Keratinocyte (primary cell): ENCODE measurements around the gene CNOT8. TPM values are rescaled to one million over a fixed set of nuclear protein-coding genes. Genes with fewer than 3 reads are reported as not detected.

Source experiments
- DNase-seq: peaks from one replicate; pipeline ENCODE4 v3.0.0-alpha.2; 2011; ENCODE audit warnings: low read depth, missing footprints, low spot score
- FAIRE-seq: peaks from 2 replicates; lab custom pipeline; 2011; peaks lifted over from hg19 to GRCh38; lab: Jason Lieb, UNC
- H2AFZ ChIP-seq: 2 replicates; pipeline ENCODE4 v1.6.0; 2012; ENCODE audit warnings: low read length, control low read depth, inconsistent platforms; ENCODE audit not compliant: control insufficient read depth
- H3K27ac ChIP-seq: 2 replicates; pipeline ENCODE4 v1.5.1; 2011; ENCODE audit warnings: low read length; ENCODE audit not compliant: control insufficient read depth, insufficient read depth
- H3K27me3 ChIP-seq: 3 replicates; pipeline ENCODE4 v1.6.0; 2011; ENCODE audit warnings: low read length; ENCODE audit not compliant: control insufficient read depth, insufficient read depth; ENCODE audit errors: extremely low read depth
- H3K36me3 ChIP-seq, 2 experiments: 2 replicates in 1 of 2; 3 replicates in 1 of 2; pipeline ENCODE4 v1.5.1; 2011; ENCODE audit warnings: low read length in 2 of 2, mild to moderate bottlenecking in 1 of 2; ENCODE audit not compliant: control insufficient read depth in 2 of 2, insufficient read depth in 2 of 2; ENCODE audit errors: extremely low read depth in 1 of 2
- H3K4me1 ChIP-seq: 3 replicates; pipeline ENCODE4 v1.5.1; 2011; ENCODE audit warnings: low read length; ENCODE audit not compliant: control insufficient read depth, insufficient read depth; ENCODE audit errors: extremely low read depth
- H3K4me2 ChIP-seq: 3 replicates; pipeline ENCODE4 v1.6.0; 2011; ENCODE audit warnings: low read depth, low read length; ENCODE audit not compliant: control insufficient read depth, insufficient read depth; ENCODE audit errors: extremely low read depth
- H3K4me3 ChIP-seq, 3 experiments: fragments of 200-600 bp in 1 of 3; sonication (generic) in 1 of 3; 2 replicates in 2 of 3; 3 replicates in 1 of 3; pipeline ENCODE4 v1.5.1; 2011 to 2016; ENCODE audit warnings: low read length in 3 of 3, mild to moderate bottlenecking in 3 of 3, control low read depth in 2 of 3, inconsistent platforms in 1 of 3, low read depth in 1 of 3, mixed read lengths in 1 of 3, mixed run types in 1 of 3, moderate library complexity in 1 of 3; ENCODE audit not compliant: control insufficient read depth in 2 of 3, insufficient read depth in 2 of 3; ENCODE audit errors: extremely low read depth in 1 of 3
- H3K79me2 ChIP-seq: 2 replicates; pipeline ENCODE4 v1.6.0; 2012; ENCODE audit warnings: low read length; ENCODE audit not compliant: control insufficient read depth, insufficient read depth
- H3K9ac ChIP-seq: 3 replicates; pipeline ENCODE4 v1.6.0; 2011; ENCODE audit warnings: low read length; ENCODE audit not compliant: control insufficient read depth, insufficient read depth; ENCODE audit errors: extremely low read depth
- H3K9me1 ChIP-seq: 3 replicates; pipeline ENCODE4 v1.6.0; 2011; ENCODE audit warnings: low read length; ENCODE audit not compliant: control insufficient read depth, insufficient read depth; ENCODE audit errors: extremely low read depth
- H3K9me3 ChIP-seq: 2 replicates; pipeline ENCODE4 v1.5.1; 2012; ENCODE audit warnings: low read depth, low read length; ENCODE audit not compliant: control insufficient read depth
- H4K20me1 ChIP-seq: 3 replicates; pipeline ENCODE4 v1.6.0; 2011; ENCODE audit warnings: low read length; ENCODE audit not compliant: control insufficient read depth, insufficient read depth; ENCODE audit errors: extremely low read depth
- CTCF ChIP-seq, 3 experiments: IDR thresholded peaks in 1 of 3; conservative IDR thresholded peaks in 1 of 3; optimal IDR thresholded peaks in 1 of 3; 2 replicates in 2 of 3; 3 replicates in 1 of 3; pipeline versions ENCODE3 to v1.5.1; 2011; ENCODE audit warnings: low read length in 3 of 3, mild to moderate bottlenecking in 3 of 3, moderate library complexity in 2 of 3, control low read depth in 1 of 3, inconsistent platforms in 1 of 3; ENCODE audit not compliant: insufficient read depth in 2 of 3; ENCODE audit errors: extremely low read depth in 1 of 3
- EZH2 ChIP-seq: IDR thresholded peaks from one replicate; pipeline ENCODE4 v1.6.1; 2012; ENCODE audit warnings: inconsistent platforms, mild to moderate bottlenecking, low read length, moderate library complexity
- dilution Hi-C: fragments of 300-500 bp; cut with MboI; formaldehyde crosslinking; loops from one replicate; pipeline ENCODE4 v1.7.0; 2020; ENCODE audit warnings: low sequenced_read_pairs; ENCODE audit not compliant: extremely low pct_ligation_motif_present
- polyA plus RNA-seq, 5 experiments: library from polyadenylated mRNA; depleted of rRNA in 3 of 5; stranded (reverse) in 3 of 5; stranded (forward) in 1 of 5; unstranded in 1 of 5; fragments of >200 nt; gene quantifications; 1 replicate in 1 of 5; 2 replicates in 3 of 5; 3 replicates in 1 of 5; pipeline versions ENCODE4 v1.2.1 to v1.2.3, GENCODE V29; 2011 to 2012; ENCODE audit warnings: missing spikeins in 2 of 5, low read depth in 1 of 5, low replicate concordance in 1 of 5

The CNOT8 gene
- polyA plus RNA-seq, 1 donor (not counting 4 experiments of a cell fraction or from before 2014, with no cell fraction given), result 44.5 TPM

- H3K79me2 ChIP-seq, result no peaks in the 10 kb centered on the region
- dilution Hi-C loops, result no loop called here
- no peak for DNase-seq
- no peaks in the 10 kb centered on the region for H3K4me1 ChIP-seq
- H3K36me3 ChIP-seq, result peaks cover 25 to 31% of the 10 kb centered on the region in 2 experiments
- no peak for FAIRE-seq
- no peak overlapping the region for H2AFZ ChIP-seq
- no peak overlapping the region for H3K27ac ChIP-seq
- H3K9me3 ChIP-seq, result no peaks in the 10 kb centered on the region
- no peaks in the 10 kb centered on the region for H4K20me1 ChIP-seq
- TF ChIP-seq CTCF (optimal IDR thresholded peaks at IDR 0.05 in 1 of 3, IDR thresholded peaks at IDR 0.05 in 1 of 3, conservative IDR thresholded peaks at IDR 0.05 in 1 of 3; ENCODE audit: extremely low read depth in 1 of 3, insufficient read depth in 2 of 3, low read length in 3 of 3) (no peak), EZH2 (no peak)
- H3K9ac ChIP-seq, result no peak overlapping the region
- H3K9me1 ChIP-seq, result no peaks in the 10 kb centered on the region
- no peak overlapping the region for H3K4me3 ChIP-seq
- no peaks in the 10 kb centered on the region for H3K27me3 ChIP-seq
- H3K4me2 ChIP-seq, result no peak overlapping the region
These were observed 39.8 kb downstream of the CNOT8 start for GRCh38 chr5:154898210-154898609.

DNA sequence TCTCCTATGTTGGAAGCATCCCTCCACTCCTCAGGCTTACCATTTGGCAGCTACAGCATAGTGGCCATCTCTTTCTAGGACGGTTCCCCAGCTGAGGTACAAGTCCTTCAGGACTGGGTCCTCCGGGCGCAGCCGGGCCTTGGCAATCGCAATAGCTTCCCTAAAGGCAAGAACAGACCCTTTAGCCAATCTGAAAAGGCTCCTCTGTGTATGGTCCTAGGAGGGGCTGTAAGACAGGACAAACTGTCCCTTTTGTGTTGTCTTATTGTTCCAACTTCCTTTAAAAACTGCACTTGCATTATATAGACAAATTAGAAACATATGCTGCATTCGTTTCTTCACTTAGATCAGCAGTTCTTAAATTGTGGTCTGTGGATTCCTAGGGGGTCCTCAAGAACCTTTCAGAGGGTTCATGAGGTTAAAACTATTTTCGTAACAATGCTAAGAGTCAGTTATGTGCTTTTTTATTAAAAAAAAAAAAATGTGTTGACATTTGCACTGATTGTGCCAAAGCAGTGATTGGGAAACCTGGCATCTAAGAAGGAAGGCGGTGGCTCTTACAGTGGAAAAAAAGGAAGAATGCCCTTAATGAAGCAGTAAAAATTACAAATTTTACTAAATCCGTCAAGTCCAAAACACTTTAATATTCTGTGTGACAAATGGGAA is 40.9 kb downstream of the CNOT8 start:
- dilution Hi-C loops, result no loop called here
- H3K4me1 ChIP-seq, result no peaks in the 10 kb centered on the region
- FAIRE-seq (no peak), DNase-seq (no peak)
- no peaks in the 10 kb centered on the region for H3K9me1 ChIP-seq
- no peak for TF ChIP-seq EZH2
- no peak for TF ChIP-seq CTCF (optimal IDR thresholded peaks at IDR 0.05 in 1 of 3, IDR thresholded peaks at IDR 0.05 in 1 of 3, conservative IDR thresholded peaks at IDR 0.05 in 1 of 3; ENCODE audit: extremely low read depth in 1 of 3, insufficient read depth in 2 of 3, low read length in 3 of 3)
- H3K4me3 ChIP-seq, result no peak overlapping the region
- no peak overlapping the region for H3K9ac ChIP-seq
- no peaks in the 10 kb centered on the region for H3K79me2 ChIP-seq
- H3K4me2 ChIP-seq, result no peak overlapping the region
- no peak overlapping the region for H3K27ac ChIP-seq
- H3K9me3 ChIP-seq, result no peaks in the 10 kb centered on the region
- H4K20me1 ChIP-seq, result no peaks in the 10 kb centered on the region
- H3K27me3 ChIP-seq, result no peaks in the 10 kb centered on the region
- no peak overlapping the region for H2AFZ ChIP-seq
- H3K36me3 ChIP-seq, result peaks cover 23 to 29% of the 10 kb centered on the region in 2 experiments
